Keratinocyte (primary cell): ENCODE data around the gene HYI.

Experiments
- CTCF ChIP-seq, 3 experiments: IDR thresholded peaks in 1 of 3; conservative IDR thresholded peaks in 1 of 3; optimal IDR thresholded peaks in 1 of 3; 2 replicates in 2 of 3; 3 replicates in 1 of 3; pipeline versions ENCODE3 to v1.5.1; 2011; ENCODE audit warnings: low read length in 3 of 3, mild to moderate bottlenecking in 3 of 3, moderate library complexity in 2 of 3, control low read depth in 1 of 3, inconsistent platforms in 1 of 3; ENCODE audit not compliant: insufficient read depth in 2 of 3; ENCODE audit errors: extremely low read depth in 1 of 3
- EZH2 ChIP-seq: IDR thresholded peaks from one replicate; pipeline ENCODE4 v1.6.1; 2012; ENCODE audit warnings: inconsistent platforms, mild to moderate bottlenecking, low read length, moderate library complexity

DNA sequence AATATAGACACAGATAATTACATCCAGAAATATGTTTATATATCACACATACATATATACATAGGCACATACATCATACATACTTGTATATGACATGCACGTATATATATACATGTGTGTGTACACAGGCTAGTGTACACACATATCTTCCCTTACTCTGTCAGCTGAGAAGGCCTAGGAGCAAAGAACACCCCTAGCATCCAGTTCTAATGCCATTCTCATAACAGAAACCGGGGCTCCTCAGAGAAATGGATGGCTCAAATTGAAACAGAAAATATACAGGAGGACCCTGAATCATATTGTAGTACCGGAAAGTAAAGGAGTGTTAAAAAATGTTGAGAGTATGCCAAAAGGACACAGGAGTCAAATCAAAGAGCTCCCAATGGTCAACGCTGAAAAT lies 19.7 kb upstream of the HYI start:
- TF ChIP-seq CTCF (optimal IDR thresholded peaks at IDR 0.05 in 1 of 3, IDR thresholded peaks at IDR 0.05 in 1 of 3, conservative IDR thresholded peaks at IDR 0.05 in 1 of 3; ENCODE audit: extremely low read depth in 1 of 3, insufficient read depth in 2 of 3, low read length in 3 of 3) (no peak), EZH2 (no peak)
